Uterus (tissue), 2 donors: Measurements from ENCODE around the gene KRTAP5-7.

ENCODE experiments used
- POLR2A ChIP-seq, 2 donors: fragments of 450-650 bp; IDR thresholded peaks; one replicate each; pipeline ENCODE4 v1.6.1; 2016; ENCODE audit warnings: antibody characterized with exemption in 2 of 2, mild to moderate bottlenecking in 1 of 2, moderate library complexity in 1 of 2
- TF ChIP-seq, protein P1 (sequence below), 4 experiments: fragments of 200-600 bp in 2 of 4; fragments of 450-650 bp in 2 of 4; sonication (generic) in 2 of 4; IDR thresholded peaks; one replicate each; pipeline ENCODE4 v1.5.1; 2016 to 2019; ENCODE audit warnings: antibody characterized with exemption in 4 of 4, mild to moderate bottlenecking in 2 of 4, moderate library complexity in 1 of 4

DNA sequence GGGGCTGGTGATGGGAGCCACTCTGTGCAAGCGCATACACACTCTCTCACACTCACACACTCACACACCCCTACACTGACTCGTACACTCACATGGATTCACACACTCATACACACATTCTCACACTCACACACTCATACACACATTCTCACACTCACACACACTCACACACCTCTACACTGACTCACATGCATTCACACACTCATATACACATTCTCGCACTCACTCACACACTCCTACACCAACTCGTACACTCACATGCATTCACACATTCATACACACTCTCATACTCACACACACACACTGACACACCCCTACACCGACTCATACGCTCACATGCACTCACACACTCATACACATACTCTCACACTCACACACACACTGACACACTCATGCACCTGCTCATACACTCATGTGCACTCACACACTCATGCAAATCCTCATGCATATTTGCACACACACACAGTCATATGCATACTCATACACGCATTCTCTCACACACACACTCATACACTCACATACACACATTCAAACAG lies 50.5 kb downstream of the KRTAP5-7 start:
- TF ChIP-seq, protein P1, sequence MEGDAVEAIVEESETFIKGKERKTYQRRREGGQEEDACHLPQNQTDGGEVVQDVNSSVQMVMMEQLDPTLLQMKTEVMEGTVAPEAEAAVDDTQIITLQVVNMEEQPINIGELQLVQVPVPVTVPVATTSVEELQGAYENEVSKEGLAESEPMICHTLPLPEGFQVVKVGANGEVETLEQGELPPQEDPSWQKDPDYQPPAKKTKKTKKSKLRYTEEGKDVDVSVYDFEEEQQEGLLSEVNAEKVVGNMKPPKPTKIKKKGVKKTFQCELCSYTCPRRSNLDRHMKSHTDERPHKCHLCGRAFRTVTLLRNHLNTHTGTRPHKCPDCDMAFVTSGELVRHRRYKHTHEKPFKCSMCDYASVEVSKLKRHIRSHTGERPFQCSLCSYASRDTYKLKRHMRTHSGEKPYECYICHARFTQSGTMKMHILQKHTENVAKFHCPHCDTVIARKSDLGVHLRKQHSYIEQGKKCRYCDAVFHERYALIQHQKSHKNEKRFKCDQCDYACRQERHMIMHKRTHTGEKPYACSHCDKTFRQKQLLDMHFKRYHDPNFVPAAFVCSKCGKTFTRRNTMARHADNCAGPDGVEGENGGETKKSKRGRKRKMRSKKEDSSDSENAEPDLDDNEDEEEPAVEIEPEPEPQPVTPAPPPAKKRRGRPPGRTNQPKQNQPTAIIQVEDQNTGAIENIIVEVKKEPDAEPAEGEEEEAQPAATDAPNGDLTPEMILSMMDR (IDR thresholded peaks at IDR 0.05), result no peak
- TF ChIP-seq POLR2A (IDR thresholded peaks at IDR 0.05), result no peak
